Heart left ventricle (tissue), 13 donors: ENCODE results near the gene ADAMTS4.

Source experiments
- CTCF ChIP-seq, 12 donors: fragments of 200-600 bp; sonication (generic) in 4 of 12; IDR thresholded peaks; one replicate each; pipeline versions ENCODE4 v1.5.0 to v1.8.0; 2018 to 2022; ENCODE audit warnings: antibody characterized with exemption in 12 of 12, mild to moderate bottlenecking in 5 of 12
- POLR2A ChIP-seq, 2 donors: fragments of 450-650 bp; IDR thresholded peaks; one replicate each; pipeline ENCODE4 v1.6.1; 2017; ENCODE audit warnings: antibody characterized with exemption in 2 of 2, mild to moderate bottlenecking in 2 of 2, moderate library complexity in 2 of 2
- donor health status: ischemic (EF 13 %, LVEDD 7.1; RV severe dilation, severe dysfunction).
- donor health status: DM: no; HTN: yes; CAD: no.
- donor health status: DM: no; HTN: no; CAD: no.
- donor health status: ischemic (EF 25% LVEDD 6.9; RV normal size, moderate dysfunction).
- donor health status: ischemic (EF 25% LVEDD 5.7; RV mildly dilated, moderate dysfunction).
- donor health status: ischemic (EF 35%, LVEDD 5.7; RV mildly dilated, moderate dysfunction).
- donor health status: nonischemic (EF 11% LVEDD 7.7; RV severe dilation, severe dysfunction).
- donor health status: DM: yes; HTN: yes; CAD: no.
- donor health status: PGD.
- donor health status: ischemic (EF 29% LVEDD 5.4; RV normal size, mild dysfunction).
- donor health status: nonischemic (EF 23%, LVEDD 6.1; RV moderate dilation, normal function).

- TF ChIP-seq CTCF (IDR thresholded peaks at IDR 0.05) (peak in 10 of 12 donors; percentile 16 to 57 (median 40)), POLR2A (IDR thresholded peaks at IDR 0.05) (peak; percentile 42 to 67)
These were observed 32.8 kb downstream of the ADAMTS4 start, which contains the start of gene PPOX for GRCh38 chr1:161165742-161166668.
